Measurements from ENCODE around the gene RNF130.
"Not testable (repeated sequence)": the region's sequence is repeated elsewhere in the genome, so short reads cannot be mapped to it uniquely, and the experiment has no call there.

The RNF130 gene

GRCh38 chr5:179960204-179960831, 111.2 kb downstream of the RNF130 start:
- no peak for TF ChIP-seq POLR2A (IDR thresholded peaks at IDR 0.05; ENCODE audit: low read depth, low read length)
- DNase-seq (ENCODE audit: insufficient read length, low spot score) (no peak), FAIRE-seq (no peak)

- DNase-seq (ENCODE audit: insufficient read length, low spot score) (no peak), FAIRE-seq (no peak)
- TF ChIP-seq POLR2A (IDR thresholded peaks at IDR 0.05; ENCODE audit: low read depth, low read length) = no peak
These were observed 111.9 kb downstream of the RNF130 start for GRCh38 chr5:179959641-179960040.

- FAIRE-seq; DNase-seq (ENCODE audit: insufficient read length, low spot score): not testable (repeated sequence)
These were observed 112.4 kb downstream of the RNF130 start for GRCh38 chr5:179959118-179959517.

- TF ChIP-seq POLR2A (IDR thresholded peaks at IDR 0.05; ENCODE audit: low read depth, low read length) = no peak
- DNase-seq (ENCODE audit: insufficient read length, low spot score) = no peak
- no peak for FAIRE-seq
These were observed 115.9 kb downstream of the RNF130 start for GRCh38 chr5:179955630-179956029.

- DNase-seq (ENCODE audit: insufficient read length, low spot score) = no peak
- TF ChIP-seq POLR2A (IDR thresholded peaks at IDR 0.05; ENCODE audit: low read depth, low read length) = no peak
- FAIRE-seq = no peak
These were observed 116.5 kb downstream of the RNF130 start for GRCh38 chr5:179955062-179955461.

GRCh38 chr5:179954434-179954833, 117.1 kb downstream of the RNF130 start:
- FAIRE-seq (no peak), DNase-seq (ENCODE audit: insufficient read length, low spot score) (no peak)
- no peak for TF ChIP-seq POLR2A (IDR thresholded peaks at IDR 0.05; ENCODE audit: low read depth, low read length)

GRCh38 chr5:179953987-179954386, 117.6 kb downstream of the RNF130 start:
- no peak for TF ChIP-seq POLR2A (IDR thresholded peaks at IDR 0.05; ENCODE audit: low read depth, low read length)
- no peak for FAIRE-seq
- DNase-seq (ENCODE audit: insufficient read length, low spot score) = no peak

- no peak for TF ChIP-seq POLR2A (IDR thresholded peaks at IDR 0.05; ENCODE audit: low read depth, low read length)
- no peak for FAIRE-seq
- no peak for DNase-seq (ENCODE audit: insufficient read length, low spot score)
These were observed 134.4 kb downstream of the RNF130 start for GRCh38 chr5:179936976-179937681.

GRCh38 chr5:179930788-179931473, 140.6 kb downstream of the RNF130 start:
- no peak for TF ChIP-seq POLR2A (IDR thresholded peaks at IDR 0.05; ENCODE audit: low read depth, low read length)
- DNase-seq (ENCODE audit: insufficient read length, low spot score) = no peak
- FAIRE-seq = no peak

- FAIRE-seq = no peak
- no peak for TF ChIP-seq POLR2A (IDR thresholded peaks at IDR 0.05; ENCODE audit: low read depth, low read length)
- DNase-seq (ENCODE audit: insufficient read length, low spot score) = no peak
These were observed 143.7 kb downstream of the RNF130 start for GRCh38 chr5:179927824-179928223.

GRCh38 chr5:179926657-179927056, 144.9 kb downstream of the RNF130 start:
- TF ChIP-seq POLR2A (IDR thresholded peaks at IDR 0.05; ENCODE audit: low read depth, low read length) = no peak
- FAIRE-seq (no peak), DNase-seq (ENCODE audit: insufficient read length, low spot score) (no peak)

- no peak for FAIRE-seq
These were observed 148.1 kb downstream of the RNF130 start for GRCh38 chr5:179923436-179923835.

GRCh38 chr5:179920175-179920574, 151.4 kb downstream of the RNF130 start:
- no peak for TF ChIP-seq POLR2A (IDR thresholded peaks at IDR 0.05; ENCODE audit: low read depth, low read length)
- FAIRE-seq (no peak), DNase-seq (ENCODE audit: insufficient read length, low spot score) (no peak)

More at GRCh38 chr5:179923436-179923835, 148.1 kb downstream of the RNF130 start:
- no peak for TF ChIP-seq POLR2A (IDR thresholded peaks at IDR 0.05; ENCODE audit: low read depth, low read length)
- DNase-seq (ENCODE audit: insufficient read length, low spot score) = no peak

- DNase-seq (ENCODE audit: insufficient read length, low spot score) (no peak), FAIRE-seq (no peak)
- no peak for TF ChIP-seq POLR2A (IDR thresholded peaks at IDR 0.05; ENCODE audit: low read depth, low read length)
These were observed 152.0 kb downstream of the RNF130 start for GRCh38 chr5:179919487-179920060.

Data from H54 (cell line).